ENCODE results near the gene RNASE8. TPM values are rescaled to one million over a fixed set of nuclear protein-coding genes. Genes with fewer than 3 reads are reported as not detected.

The RNASE8 gene
- total and polyA plus RNA-seq, 2 of the 4 experiments (the other 2 are of a cell fraction), result not detected

GRCh38 chr14:21091821-21092272, 34.2 kb downstream of the RNASE8 start:
- intact Hi-C loops (cut with micrococcal nuclease) (loop anchor here (1.0 kb wide), 3 partner anchors 12 to 78 kb away; no protein-coding TSS in a partner anchor), in situ Hi-C loops (cut with MboI; ENCODE audit: low sequenced_read_pairs) (loop anchor here (25.0 kb wide), 2 partner anchors 630 to 755 kb away; partner anchors contain the start of genes APEX1, CCNB1IP1, OSGEP and PARP2), dilution Hi-C loops (cut with HindIII; ENCODE audit: low sequenced_read_pairs, unreplicated experiment) (no loop called here)
- H3K4me1 ChIP-seq (ENCODE audit: control insufficient read depth, insufficient read depth, low read length), result peaks cover 11% of the 10 kb centered on the region
- H3K36me3 ChIP-seq (ENCODE audit: control insufficient read depth, insufficient read depth, low read length), result peaks cover 27% of the 10 kb centered on the region
- H2BK15ac ChIP-seq (ENCODE audit: low read depth, low read length), result no peak overlapping the region
- no TSS peak for BruUV-seq (replicated peaks)
- no peak overlapping the region for H3K4me2 ChIP-seq (ENCODE audit: low read depth, low read length)
- no peak overlapping the region for H2BK120ac ChIP-seq (ENCODE audit: low read depth, low read length)
- H3K4me3 ChIP-seq (ENCODE audit: insufficient read depth, low read depth, low read length), result no peak overlapping the region
- no peak overlapping the region for H3K56ac ChIP-seq (ENCODE audit: extremely low read depth, insufficient read depth, low read length)
- H2AK9ac ChIP-seq (replicated peaks; ENCODE audit: low read depth, low read length, poor library complexity), result peak overlapping the region; percentile 92
- no peak overlapping the region for H2BK20ac ChIP-seq (ENCODE audit: low read depth, low read length)
- no peak for DNase-seq
- H3K4ac ChIP-seq (ENCODE audit: low read depth, low read length), result no peak overlapping the region
- TF ChIP-seq RCOR1 (IDR thresholded peaks at IDR 0.05; ENCODE audit: insufficient replicate concordance, low read length), result no peak
- TF ChIP-seq ELK1 (IDR thresholded peaks at IDR 0.05; ENCODE audit: borderline replicate concordance, low read depth, low read length), result no peak
- no peak for TF ChIP-seq CHD1 (IDR thresholded peaks at IDR 0.05; ENCODE audit: low read depth, low read length)
- no peak for TF ChIP-seq RFX5 (IDR thresholded peaks at IDR 0.05; ENCODE audit: low read depth, low read length)
- TF ChIP-seq CEBPB (IDR thresholded peaks at IDR 0.05; ENCODE audit: low read depth, low read length), result no peak
- TF ChIP-seq BHLHE40 (IDR thresholded peaks at IDR 0.05; ENCODE audit: low read depth, low read length), result no peak
- TF ChIP-seq MXI1 (IDR thresholded peaks at IDR 0.05; ENCODE audit: borderline replicate concordance, low read depth, low read length), result no peak
- no peak for TF ChIP-seq SMC3 (IDR thresholded peaks at IDR 0.05; ENCODE audit: low read depth, low read length)
- no peak for TF ChIP-seq MAZ (IDR thresholded peaks at IDR 0.05; ENCODE audit: borderline replicate concordance, low read depth, low read length)
- no peak for TF ChIP-seq CTCF (conservative IDR thresholded peaks at IDR 0.05; ENCODE audit: low read depth, low read length)
- no peak for TF ChIP-seq NFE2L2 (IDR thresholded peaks at IDR 0.05; ENCODE audit: low read depth, low read length)
- no peak for TF ChIP-seq POLR2A (IDR thresholded peaks at IDR 0.05; ENCODE audit: low read depth, low read length)
- no peak for TF ChIP-seq USF2 (IDR thresholded peaks at IDR 0.05; ENCODE audit: low read depth, low read length)
- TF ChIP-seq FOS (IDR thresholded peaks at IDR 0.05; ENCODE audit: low read depth, low read length), result no peak
- TF ChIP-seq RAD21 (IDR thresholded peaks at IDR 0.05; ENCODE audit: low read length), result no peak
- TF ChIP-seq MAFK (IDR thresholded peaks at IDR 0.05; ENCODE audit: low read depth, low read length), result no peak
- H3K18ac ChIP-seq (ENCODE audit: low read depth, low read length), result no peak overlapping the region
- H4K5ac ChIP-seq (ENCODE audit: low read depth, low read length), result no peak overlapping the region
- peaks cover 6% of the 10 kb centered on the region for H4K20me1 ChIP-seq (ENCODE audit: insufficient read depth, low read length)
- H3K14ac ChIP-seq (replicated peaks; ENCODE audit: low read depth, low read length), result no peak overlapping the region
- H3K9me1 ChIP-seq (ENCODE audit: insufficient read depth, low read length), result 0 out of 2 replicates have a peak, but pooled peaks cover 2% of the 10 kb centered on the region
- no peak overlapping the region for H2AK5ac ChIP-seq (ENCODE audit: low read depth, low read length)
- ATAC-seq (ENCODE audit: low read depth), result no peak
- H3K27me3 ChIP-seq (ENCODE audit: control insufficient read depth, insufficient read depth, low read length), result no peaks in the 10 kb centered on the region
- POLR2A ChIA-PET (ENCODE audit: unreplicated experiment), result interaction anchor here (1.3 kb wide), 1 partner anchor 21 kb away, joined by 3 read pairs; no protein-coding TSS in a partner anchor
- no peak overlapping the region for H3K23ac ChIP-seq (ENCODE audit: low read depth, low read length)
- H4K91ac ChIP-seq (ENCODE audit: insufficient read depth, low read depth, low read length), result no peak overlapping the region
- H2BK5ac ChIP-seq (ENCODE audit: low read depth, low read length, poor library complexity, severe bottlenecking), result no peak overlapping the region
- H2AFZ ChIP-seq (replicated peaks; ENCODE audit: low read length, poor library complexity), result no peak overlapping the region
- H3K9me3 ChIP-seq (ENCODE audit: control insufficient read depth, insufficient read depth, low read length), result no peaks in the 10 kb centered on the region
- H3K79me1 ChIP-seq (ENCODE audit: low read depth in 1 of 2, low read length in 2 of 2), result peaks cover 3 to 7% of the 10 kb centered on the region in 2 experiments; a peak in 1 of 4 replicates
- 93% methylated on average over 26 of the region's 42 CpGs; no CpG with 5 or more reads in 1 of the 2 experiments for WGBS, 2 experiments (ENCODE audit: extremely low coverage in 2 of 2, insufficient read length in 1 of 2)
- H4K8ac ChIP-seq (ENCODE audit: low read depth in 2 of 2, low read length in 2 of 2), result no peak overlapping the region
- CTCF ChIA-PET, result interaction anchor here (0.8 to 2.9 kb wide), 11 partner anchors 12 to 77 kb away, joined by 3 to 22 read pairs (median 4); partner anchors contain the start of gene ARHGEF40
- no peak overlapping the region for H3K9ac ChIP-seq (ENCODE audit: low read depth, low read length)
- no peak overlapping the region for H3K27ac ChIP-seq (ENCODE audit: insufficient read depth, low read length)
